H1 (cell line): ENCODE data around the gene SCN3A.

ENCODE experiments used
- CEBPB ChIP-seq: IDR thresholded peaks from 2 replicates; pipeline ENCODE4 v1.6.1; 2012; ENCODE audit warnings: low read depth, low read length
- CHD2 ChIP-seq: IDR thresholded peaks from 2 replicates; pipeline ENCODE4 v1.6.1; 2012; ENCODE audit warnings: low read length, improper control_type of control experiment
- EP300 ChIP-seq, 2 experiments: IDR thresholded peaks; 1 replicate in 1 of 2; 2 replicates in 1 of 2; pipeline ENCODE4 v1.6.1; 2011 to 2012; ENCODE audit warnings: low read depth in 2 of 2, low read length in 2 of 2, mild to moderate bottlenecking in 2 of 2, borderline replicate concordance in 1 of 2, inconsistent platforms in 1 of 2, moderate library complexity in 1 of 2
- EZH2 ChIP-seq: fragments of 200-600 bp; sonication (generic); IDR thresholded peaks from 2 replicates; pipeline ENCODE4 v1.7.1; 2012; ENCODE audit warnings: low read depth, mild to moderate bottlenecking, moderate library complexity, low read length, inconsistent platforms; ENCODE audit not compliant: severe bottlenecking
- JUN ChIP-seq: IDR thresholded peaks from 2 replicates; pipeline ENCODE4 v1.6.1; 2011; ENCODE audit warnings: low read depth, mild to moderate bottlenecking, improper control_type of control experiment, low read length
- POLR2A ChIP-seq, 2 experiments: IDR thresholded peaks; 1 replicate in 1 of 2; 2 replicates in 1 of 2; pipeline ENCODE4 v1.6.1; 2011; ENCODE audit warnings: low read depth in 2 of 2, low read length in 2 of 2, mild to moderate bottlenecking in 2 of 2; ENCODE audit errors: control extremely low read depth in 1 of 2
- RAD21 ChIP-seq, 2 experiments: IDR thresholded peaks in 1 of 2; conservative IDR thresholded peaks in 1 of 2; 2 replicates each; pipeline ENCODE4 v1.6.1; 2011; ENCODE audit warnings: low read depth in 2 of 2, low read length in 2 of 2, improper control_type of control experiment in 1 of 2, inconsistent platforms in 1 of 2, mild to moderate bottlenecking in 1 of 2, moderate library complexity in 1 of 2
- SIRT6 ChIP-seq: IDR thresholded peaks from one replicate; pipeline ENCODE4 v1.7.1; 2012; ENCODE audit warnings: low read length, inconsistent platforms
- SP2 ChIP-seq: IDR thresholded peaks from 2 replicates; pipeline ENCODE4 v1.6.1; 2012; ENCODE audit warnings: mild to moderate bottlenecking, low read length, inconsistent platforms
- YY1 ChIP-seq: IDR thresholded peaks from 2 replicates; pipeline ENCODE4 v1.6.1; 2011; ENCODE audit warnings: low read depth, mild to moderate bottlenecking, low read length
- TF ChIP-seq, protein P1 (sequence below): IDR thresholded peaks from 2 replicates; pipeline ENCODE4 v1.6.1; 2012; ENCODE audit warnings: inconsistent platforms
- TF ChIP-seq, protein P2 (sequence below), 3 experiments: IDR thresholded peaks; 1 replicate in 2 of 3; 2 replicates in 1 of 3; pipeline versions ENCODE4 v1.5.1 to v1.6.1; 2011; ENCODE audit warnings: low read length in 3 of 3, mild to moderate bottlenecking in 3 of 3, inconsistent platforms in 2 of 3, low read depth in 1 of 3, moderate library complexity in 1 of 3; ENCODE audit not compliant: insufficient read depth in 1 of 3; ENCODE audit errors: control extremely low read depth in 1 of 3

DNA sequence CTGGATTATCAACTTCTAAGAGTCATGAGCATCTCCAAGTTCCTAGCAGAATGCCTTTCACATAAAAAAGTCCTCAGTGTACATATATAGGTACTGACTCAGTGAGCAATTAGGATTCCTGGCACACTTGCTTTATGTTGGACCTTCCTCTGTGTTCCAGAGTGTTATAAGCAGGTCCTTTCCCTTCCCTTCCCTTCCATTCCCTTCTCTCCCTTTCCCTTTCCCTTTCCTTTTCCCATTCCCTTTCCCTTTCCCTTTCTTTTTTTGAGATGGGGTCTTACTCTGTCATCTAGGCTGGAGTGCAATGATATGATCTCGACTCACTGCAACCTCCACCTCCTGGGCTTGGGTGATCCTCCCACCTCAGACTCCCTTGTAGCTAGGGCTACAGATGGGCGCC lies 48.7 kb downstream of the SCN3A start:
- TF ChIP-seq, protein P1, sequence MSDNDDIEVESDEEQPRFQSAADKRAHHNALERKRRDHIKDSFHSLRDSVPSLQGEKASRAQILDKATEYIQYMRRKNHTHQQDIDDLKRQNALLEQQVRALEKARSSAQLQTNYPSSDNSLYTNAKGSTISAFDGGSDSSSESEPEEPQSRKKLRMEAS, result no peak
- TF ChIP-seq RAD21 (IDR thresholded peaks at IDR 0.05 in 1 of 2, conservative IDR thresholded peaks at IDR 0.05 in 1 of 2; ENCODE audit: low read depth in 2 of 2, low read length in 2 of 2) (no peak), CEBPB (no peak), SP2 (no peak), JUN (no peak), POLR2A (IDR thresholded peaks at IDR 0.05; ENCODE audit: control extremely low read depth in 1 of 2, low read depth in 2 of 2, low read length in 2 of 2) (no peak), EP300 (IDR thresholded peaks at IDR 0.05; ENCODE audit: borderline replicate concordance in 1 of 2, low read depth in 2 of 2, low read length in 2 of 2) (no peak), SIRT6 (no peak), EZH2 (no peak), CHD2 (no peak), YY1 (no peak)
- TF ChIP-seq, protein P2, sequence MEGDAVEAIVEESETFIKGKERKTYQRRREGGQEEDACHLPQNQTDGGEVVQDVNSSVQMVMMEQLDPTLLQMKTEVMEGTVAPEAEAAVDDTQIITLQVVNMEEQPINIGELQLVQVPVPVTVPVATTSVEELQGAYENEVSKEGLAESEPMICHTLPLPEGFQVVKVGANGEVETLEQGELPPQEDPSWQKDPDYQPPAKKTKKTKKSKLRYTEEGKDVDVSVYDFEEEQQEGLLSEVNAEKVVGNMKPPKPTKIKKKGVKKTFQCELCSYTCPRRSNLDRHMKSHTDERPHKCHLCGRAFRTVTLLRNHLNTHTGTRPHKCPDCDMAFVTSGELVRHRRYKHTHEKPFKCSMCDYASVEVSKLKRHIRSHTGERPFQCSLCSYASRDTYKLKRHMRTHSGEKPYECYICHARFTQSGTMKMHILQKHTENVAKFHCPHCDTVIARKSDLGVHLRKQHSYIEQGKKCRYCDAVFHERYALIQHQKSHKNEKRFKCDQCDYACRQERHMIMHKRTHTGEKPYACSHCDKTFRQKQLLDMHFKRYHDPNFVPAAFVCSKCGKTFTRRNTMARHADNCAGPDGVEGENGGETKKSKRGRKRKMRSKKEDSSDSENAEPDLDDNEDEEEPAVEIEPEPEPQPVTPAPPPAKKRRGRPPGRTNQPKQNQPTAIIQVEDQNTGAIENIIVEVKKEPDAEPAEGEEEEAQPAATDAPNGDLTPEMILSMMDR (IDR thresholded peaks at IDR 0.05; ENCODE audit: control extremely low read depth in 1 of 3, insufficient read depth in 1 of 3, low read depth in 1 of 3, low read length in 3 of 3), result no peak
